ENCODE data around the gene ZRANB2.
A peak's percentile ranks its signal among the peaks of the same experiment; 100 is the strongest.

Gene ZRANB2

DNA sequence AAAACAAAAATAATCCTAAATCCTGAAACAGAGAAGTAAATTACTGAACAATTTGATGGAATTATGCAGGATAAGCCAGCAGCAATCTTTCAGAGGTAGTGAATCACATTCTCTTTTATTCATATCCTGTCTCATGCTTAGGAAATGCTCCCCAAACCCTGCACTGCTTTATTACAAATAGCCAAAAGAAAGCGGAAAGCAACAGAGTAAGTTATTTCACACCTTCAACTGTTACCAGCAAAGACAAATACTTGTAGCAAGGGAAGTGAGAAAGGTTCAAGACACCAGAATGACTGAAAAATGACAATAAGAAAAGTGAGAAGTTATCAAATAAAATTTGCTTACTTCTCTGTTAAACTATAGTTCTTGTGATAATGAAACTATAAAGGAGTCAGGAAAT, 6.2 kb downstream of the ZRANB2 start:
- intact Hi-C loops (cut with DNase I), result no loop called here
- DNase-seq, result no peak

DNA sequence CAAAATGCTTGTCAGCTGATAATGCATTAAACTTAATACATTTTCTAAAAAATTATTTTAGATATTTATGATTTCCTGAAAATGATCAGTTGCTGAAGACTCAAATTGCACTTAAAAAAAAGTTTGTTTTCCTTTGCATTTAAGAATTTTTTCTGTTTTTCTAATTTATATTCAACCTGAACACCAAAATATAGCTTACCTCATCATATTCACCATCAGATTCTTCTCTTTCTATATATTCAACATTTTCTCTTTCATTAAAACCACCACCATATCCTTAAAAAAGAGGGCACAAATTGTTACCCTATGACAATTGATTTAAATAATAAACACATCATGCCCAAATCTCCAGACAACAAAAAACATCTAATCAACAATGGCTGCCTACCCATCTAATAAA, 8.6 kb downstream of the ZRANB2 start:
- intact Hi-C loops (cut with DNase I), result no loop called here
- DNase-seq, result no peak

DNA sequence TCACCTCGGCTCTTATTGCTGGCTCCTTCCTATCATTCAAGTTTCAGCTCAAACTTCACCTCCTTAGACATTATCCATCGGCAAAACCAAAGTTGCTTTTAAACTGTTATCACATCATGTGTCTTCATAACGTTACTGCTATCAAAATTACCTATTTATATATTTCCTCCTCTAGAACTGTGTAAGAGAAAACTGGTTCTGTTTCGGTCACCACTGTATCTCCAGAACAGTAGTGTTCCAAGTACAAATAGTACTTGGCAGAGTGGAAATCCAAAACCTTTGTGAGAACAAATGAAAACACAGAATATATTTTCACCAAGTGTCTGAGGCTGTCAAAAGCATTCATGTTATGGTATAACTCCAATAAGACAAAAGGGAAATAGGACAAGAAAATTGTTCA, 9.1 kb downstream of the ZRANB2 start:
- intact Hi-C loops (cut with DNase I), result no loop called here
- DNase-seq, result no peak

DNA sequence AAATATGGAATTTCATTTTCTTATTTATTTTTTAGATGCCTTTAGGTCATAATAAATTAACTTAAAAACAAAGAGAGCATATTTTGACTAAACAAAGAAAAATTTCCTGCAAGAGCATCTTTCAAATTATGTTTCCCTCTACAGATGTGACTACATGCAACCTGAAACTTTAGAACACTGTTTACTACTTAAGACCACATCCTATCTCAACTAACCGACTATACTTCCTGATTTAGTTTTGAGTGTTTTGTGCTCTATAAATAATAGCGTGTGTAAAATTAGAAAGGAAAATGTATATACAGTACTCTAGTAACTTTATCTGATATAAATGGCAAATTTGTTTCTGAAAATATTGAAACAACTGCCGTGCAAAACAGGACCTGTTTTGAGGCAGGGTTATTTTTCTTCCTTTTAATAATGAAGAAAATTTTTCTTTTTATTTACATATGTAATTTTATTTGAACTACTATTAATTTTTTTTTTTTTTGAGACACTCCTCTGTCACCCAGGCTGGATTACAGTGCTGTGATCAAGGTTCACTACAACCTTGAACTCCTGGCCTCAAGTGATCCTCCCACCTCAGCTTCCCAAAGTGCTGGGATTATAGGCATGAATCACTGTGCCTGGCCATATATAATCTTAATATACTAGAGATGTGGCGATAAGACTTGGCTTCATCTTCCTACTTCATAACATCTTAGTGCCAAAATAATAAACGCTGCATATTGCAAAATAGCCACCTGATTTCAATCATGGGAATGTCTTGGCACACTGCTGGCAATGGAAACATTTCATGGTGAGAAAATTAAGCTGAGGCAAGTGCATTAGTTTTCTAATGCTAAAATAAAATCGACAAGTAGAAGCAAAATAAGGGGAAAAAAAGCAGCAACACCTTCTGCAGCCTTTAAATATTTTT, 12.3 kb downstream of the ZRANB2 start:
- intact Hi-C loops (cut with DNase I), result no loop called here

DNA sequence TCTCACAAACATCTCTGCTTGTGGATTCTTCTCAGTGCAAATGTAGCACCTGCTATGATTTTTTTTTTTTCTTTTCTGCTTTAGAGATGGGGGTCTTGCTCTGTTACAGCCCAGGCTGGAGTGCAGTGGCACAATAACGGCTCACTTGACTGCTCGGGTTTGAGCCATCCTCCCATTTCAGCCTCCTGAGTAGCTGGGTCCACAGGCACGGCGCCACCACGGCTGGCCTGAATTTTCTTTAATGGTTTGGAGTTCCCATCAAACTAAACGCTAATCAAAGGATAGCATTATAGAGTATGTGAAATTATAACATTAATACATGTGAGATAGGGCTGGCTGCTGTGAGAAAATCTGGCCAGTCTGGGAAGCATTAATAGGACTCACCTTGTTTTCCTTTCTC, 26.0 kb downstream of the ZRANB2 start:
- no peak for DNase-seq
- intact Hi-C loops (cut with DNase I), result no loop called here

More for the DNA sequence above, 12.3 kb downstream of the ZRANB2 start:
- DNase-seq, result no peak

DNA sequence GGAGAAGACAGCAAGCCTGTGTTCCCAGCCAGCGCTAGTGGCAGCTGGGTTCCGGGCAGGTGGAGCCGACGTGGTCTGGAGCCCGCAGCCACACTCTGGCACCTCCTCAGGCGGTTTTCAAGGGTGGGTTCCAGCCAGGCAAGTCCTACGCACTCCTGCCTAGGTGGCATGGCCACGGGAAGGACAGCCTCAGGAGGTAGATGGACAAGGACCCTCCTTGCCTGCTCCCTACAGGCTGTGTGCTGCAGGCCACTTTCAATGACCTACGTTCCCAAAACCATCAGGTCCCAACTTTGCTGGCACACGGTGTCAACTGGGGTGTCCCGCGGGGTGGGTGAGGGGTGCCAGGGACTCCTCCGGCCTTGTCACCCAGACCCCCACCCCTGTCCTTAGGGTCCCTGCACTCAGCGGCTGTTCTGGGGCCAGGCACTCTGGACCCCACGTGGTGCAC, 26.5 kb downstream of the ZRANB2 start:
- intact Hi-C loops (cut with DNase I), result no loop called here
- DNase-seq, result peak in 5 of 42 donors; percentile 2 to 38 (median 29)

DNA sequence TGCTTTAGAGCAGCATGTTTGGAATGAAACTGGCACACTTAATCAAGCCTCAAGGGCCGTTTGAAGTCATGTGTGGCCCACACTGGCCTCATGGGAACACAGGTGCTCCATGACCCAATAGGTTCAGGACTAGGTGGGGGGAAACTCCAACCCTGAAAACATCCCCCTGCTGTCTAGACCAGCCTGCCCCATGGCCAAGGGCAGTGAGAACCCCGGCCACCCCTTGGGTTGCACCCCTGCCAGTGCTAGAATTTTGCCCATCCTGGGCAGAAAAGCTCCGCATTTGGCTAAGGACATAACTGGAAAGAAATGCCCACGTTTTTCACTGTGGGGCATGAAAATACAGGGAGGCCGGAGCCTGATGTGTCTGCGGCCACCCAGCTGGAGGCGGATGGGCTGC, 27.1 kb downstream of the ZRANB2 start:
- intact Hi-C loops (cut with DNase I), result no loop called here

DNA sequence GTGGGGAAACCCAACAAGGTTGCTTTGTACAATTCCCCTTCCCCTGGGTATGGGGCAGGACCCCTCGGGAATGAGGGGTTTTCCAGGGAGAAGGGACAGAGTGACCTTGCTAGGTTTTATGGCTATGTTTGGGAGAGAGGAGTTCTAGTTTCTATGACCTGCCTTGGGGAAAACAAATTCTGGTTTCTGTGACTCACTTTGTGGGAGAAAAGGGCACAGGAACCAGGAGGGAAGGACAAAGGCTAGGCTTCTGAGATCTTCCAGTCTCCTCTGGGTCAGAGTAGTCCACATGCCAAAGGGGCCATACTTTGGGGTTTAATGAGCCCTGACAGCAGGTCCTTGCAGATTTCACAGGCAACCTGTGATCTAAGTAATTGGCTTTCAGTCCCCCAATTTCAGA, 27.7 kb downstream of the ZRANB2 start:
- no peak for DNase-seq
- intact Hi-C loops (cut with DNase I), result no loop called here

More for the DNA sequence above, 27.1 kb downstream of the ZRANB2 start:
- DNase-seq, result no peak

DNA sequence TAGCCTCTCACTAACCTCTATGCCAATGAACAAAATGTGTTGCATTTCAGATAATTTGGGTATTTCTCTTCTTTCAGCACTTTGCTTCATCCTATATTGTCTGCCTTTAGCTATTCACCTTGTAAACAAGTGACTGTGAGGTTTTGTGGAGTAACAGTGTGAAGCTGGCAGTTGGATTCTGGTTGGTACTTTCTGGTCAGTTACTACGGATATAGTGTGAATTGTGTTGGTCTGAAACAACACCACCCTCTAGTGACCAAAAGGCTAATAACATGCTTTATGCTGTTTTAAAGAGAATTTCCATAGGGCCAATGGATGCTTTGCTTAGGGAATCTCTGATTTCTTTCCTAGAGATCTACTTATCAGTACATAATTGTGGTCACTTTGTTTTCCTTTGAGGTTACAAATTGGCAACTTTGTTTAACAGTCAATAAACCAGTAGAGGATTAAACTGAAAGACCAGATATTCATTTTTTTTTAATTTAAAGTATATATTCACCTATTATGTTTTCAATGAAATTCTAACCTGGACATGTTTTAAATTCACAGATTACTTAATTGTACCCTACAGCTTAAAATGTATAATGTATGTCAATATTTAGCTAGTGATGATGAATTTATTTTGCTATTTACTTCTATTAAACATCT, 30.8 kb downstream of the ZRANB2 start:
- intact Hi-C loops (cut with DNase I), result loop anchor here (5.0 to 10.0 kb wide), 2 partner anchors 365 to 518 kb away; no protein-coding TSS in a partner anchor
- peak in 8 of 42 donors; percentile 21 to 71 (median 35) for DNase-seq

DNA sequence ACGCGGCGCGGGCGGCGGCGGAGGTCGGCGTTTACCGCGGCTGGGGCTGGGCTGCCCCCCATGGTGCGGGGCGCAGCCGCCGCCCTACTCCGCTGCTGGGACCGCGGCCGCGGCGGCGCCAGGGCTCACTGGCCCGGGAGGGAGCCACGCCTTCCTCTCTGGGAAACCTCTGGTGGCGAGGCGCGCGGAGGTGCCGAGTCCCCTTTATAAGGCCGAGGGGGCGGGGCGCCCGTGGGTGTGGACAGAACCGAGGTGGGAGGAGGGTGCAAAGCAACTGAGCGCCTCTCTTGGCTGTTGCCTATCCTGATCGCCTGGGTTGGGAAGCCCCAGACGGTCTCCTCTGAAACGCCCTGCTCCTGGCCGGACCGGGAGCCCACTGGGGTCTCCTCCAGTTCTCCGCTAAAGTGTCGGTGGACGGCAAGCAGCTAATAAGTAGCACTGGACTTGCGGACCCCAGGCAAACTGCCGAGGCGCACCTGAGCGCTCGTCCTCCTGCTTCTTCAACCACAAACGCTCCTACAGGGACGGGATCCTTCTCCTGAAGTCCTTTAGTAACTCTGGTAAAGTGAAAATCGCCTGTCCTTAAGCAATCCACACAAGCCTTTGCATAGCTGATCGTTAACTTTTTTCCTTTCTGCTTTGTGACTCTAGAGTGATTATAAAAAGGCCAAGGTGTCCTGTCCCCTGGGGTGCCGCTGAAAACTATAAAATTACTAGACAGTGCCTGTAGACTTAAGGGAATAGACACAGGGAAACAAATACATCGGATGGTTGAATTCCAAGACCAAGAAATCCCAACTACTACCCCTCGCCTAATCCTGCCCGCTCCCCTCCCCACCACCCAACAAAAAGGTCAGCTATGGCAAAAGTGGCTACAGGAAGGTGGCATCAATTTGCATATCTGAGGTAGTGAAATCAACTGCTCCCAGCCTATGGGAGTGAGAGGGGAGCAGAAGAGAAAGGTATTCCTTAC, 32.9 kb downstream of the ZRANB2 start, which contains the start of gene PTGER3:
Gene PTGER3 (minus strand): TSS at position 182 of the 973 bp plus-strand sequence. CDS start 239 bp downstream, outside the sequence.
- intact Hi-C loops (cut with DNase I), result loop anchor here (5.0 to 10.0 kb wide), 2 partner anchors 363 to 516 kb away; no protein-coding TSS in a partner anchor
- DNase-seq, result peak in 5 of 42 donors; percentile 2 to 44 (median 14)

DNA sequence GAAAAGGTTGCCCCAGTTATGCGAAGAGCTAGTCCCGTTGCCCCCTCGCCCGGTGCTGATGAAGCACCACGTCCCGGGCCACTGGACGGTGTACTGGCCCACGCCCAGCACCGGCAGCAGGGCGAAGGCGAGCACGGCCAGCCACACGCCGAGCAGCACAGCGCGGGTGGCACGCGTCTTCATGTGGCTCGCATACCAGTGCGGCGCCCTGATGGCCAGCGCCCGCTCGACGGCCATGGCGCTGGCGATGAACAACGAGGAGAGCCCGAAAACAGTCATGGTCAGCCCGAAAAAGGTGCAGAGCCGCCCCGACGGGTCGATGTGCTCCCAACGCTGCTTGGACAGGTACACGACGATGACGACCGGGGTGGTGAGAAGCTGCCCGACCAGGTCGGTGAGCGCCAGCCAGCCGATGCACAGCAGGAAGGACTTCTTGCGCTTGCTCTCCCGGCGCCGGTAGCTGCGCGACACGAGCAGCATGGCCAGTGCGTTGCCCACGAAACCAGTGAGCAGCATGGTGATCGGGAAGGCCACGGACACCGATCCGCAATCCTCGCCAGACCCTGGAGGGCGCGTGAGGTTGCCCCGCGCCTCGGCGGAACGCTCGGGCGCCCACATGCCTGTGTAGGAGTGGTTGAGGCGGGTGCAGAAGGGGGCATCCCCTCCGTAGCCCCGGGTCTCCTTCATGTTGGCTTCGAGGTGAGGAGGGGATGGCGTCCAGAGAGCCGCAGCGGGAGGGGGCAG, 33.8 kb downstream of the ZRANB2 start:
- DNase-seq, result peak in 2 of 42 donors; percentile 11 to 24
- intact Hi-C loops (cut with DNase I), result loop anchor here (5.0 to 10.0 kb wide), 2 partner anchors 362 to 515 kb away; no protein-coding TSS in a partner anchor

DNA sequence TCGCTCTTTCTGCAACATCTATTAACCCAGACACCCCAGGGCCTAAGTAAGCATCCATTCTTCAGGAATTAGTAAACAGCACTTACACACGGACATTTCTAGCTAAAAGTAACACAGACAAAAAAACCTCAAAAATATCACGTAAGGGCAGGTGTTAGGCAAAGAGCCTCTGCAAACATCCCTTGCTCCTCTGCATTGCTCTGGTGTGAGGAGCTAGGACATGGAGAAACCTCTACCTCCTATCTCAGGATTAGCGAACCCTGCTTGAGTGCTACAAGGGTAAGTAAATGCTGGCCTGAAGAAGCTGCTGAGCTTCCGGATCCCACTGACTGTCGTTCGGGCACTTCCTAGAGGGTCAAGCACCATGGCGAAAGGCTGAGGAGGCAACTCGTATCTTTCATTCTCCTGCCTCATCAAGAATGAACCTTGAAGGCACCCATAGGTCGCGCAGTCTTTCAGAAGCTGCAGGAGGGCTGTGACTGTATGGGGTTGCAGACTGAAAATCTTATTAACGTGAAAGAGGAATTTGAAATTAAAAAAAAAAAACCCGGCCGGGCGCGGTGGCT, 35.3 kb downstream of the ZRANB2 start:
- intact Hi-C loops (cut with DNase I), result loop anchor here (5.0 to 10.0 kb wide), 2 partner anchors 361 to 513 kb away; no protein-coding TSS in a partner anchor
- no peak for DNase-seq

DNA sequence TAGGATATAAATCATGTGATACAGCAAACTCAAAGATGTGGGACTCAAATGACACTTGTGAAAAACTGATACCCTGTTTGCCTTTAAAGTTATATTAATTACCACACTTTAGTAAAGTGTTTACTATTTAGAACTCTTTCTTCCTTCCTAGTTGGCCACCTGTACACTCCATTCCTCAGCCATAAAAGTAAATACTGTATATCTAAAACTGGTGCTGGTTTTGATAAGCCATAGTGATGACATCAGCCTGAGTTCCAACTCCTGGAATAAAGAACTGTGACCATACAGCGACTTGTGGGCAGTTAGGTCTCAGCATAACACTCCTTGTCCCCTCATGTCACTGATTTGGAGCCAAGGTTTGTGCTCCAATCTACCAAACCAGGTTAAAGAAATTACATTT, 36.0 kb downstream of the ZRANB2 start:
- no peak for DNase-seq
- intact Hi-C loops (cut with DNase I), result loop anchor here (5.0 to 10.0 kb wide), 2 partner anchors 360 to 513 kb away; no protein-coding TSS in a partner anchor

DNA sequence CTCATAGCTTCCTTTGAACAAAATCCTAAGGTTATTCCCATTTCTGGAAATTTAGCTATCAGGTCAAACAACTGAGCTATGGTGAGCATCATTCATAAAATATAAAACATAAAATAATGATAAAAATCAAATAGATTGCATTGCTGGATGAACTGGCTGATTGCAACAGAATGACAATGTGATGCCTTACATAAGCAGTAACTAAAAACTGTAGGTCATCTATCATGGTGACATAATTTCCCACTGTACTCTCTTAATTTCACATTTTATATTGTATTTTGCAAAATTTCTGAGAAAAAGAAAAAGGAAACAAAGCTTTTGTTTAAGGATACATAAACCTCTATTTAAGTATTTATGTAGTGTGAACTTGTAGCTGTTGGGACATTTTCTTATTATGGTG, 37.8 kb downstream of the ZRANB2 start:
- intact Hi-C loops (cut with DNase I), result loop anchor here (10.0 kb wide), 1 partner anchor 358 kb away; no protein-coding TSS in a partner anchor
- DNase-seq, result no peak

DNA sequence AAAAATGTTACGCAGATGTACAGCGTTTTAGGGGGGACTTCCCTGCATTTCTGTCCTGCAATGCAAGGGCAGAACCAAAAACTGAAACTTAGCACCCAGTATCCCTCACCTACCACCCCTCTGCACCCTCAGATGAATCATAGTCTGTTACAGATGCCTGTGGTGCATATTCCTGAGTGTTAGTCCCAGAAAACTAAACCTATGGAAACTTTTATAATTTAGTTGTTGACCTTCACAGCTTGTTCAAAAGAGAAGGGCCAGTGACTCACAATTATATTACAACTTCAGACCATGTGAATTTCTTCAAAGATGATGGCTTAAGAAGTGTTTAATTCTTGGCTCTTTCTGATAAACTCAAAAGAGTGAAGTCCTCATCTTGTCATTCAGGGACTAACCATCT, 39.0 kb downstream of the ZRANB2 start:
- no peak for DNase-seq
- intact Hi-C loops (cut with DNase I), result loop anchor here (10.0 kb wide), 1 partner anchor 357 kb away; no protein-coding TSS in a partner anchor

DNA sequence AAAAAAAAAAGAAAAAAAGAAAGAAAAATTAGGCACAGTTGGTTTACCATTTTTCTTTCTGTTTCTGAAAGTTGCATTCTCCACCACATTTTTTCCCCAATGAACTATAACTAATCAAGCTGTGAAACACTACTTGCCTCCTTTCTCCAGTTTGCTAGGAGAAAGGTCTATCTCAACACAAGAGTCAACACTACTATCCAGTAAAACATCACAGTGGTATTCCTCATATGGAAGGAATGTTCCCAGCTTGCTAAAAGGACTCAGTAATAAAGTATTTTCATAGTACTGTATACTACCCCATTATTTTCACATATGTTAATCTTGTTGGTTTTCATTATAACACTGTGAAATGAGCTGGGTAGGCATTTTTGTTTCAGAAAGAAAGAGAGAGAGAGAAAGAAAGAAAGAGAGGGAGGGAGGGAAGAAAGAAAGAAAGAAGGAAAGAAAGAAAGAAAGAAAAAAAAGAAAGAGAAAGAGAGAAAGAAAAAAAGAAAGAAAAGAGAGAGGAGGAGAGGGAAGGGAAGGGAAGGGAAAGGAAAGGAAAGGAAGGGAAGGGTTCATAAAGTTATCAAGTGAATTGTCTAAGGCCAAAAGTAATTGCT, 41.1 kb downstream of the ZRANB2 start:
- DNase-seq, result no peak
- intact Hi-C loops (cut with DNase I), result loop anchor here (10.0 kb wide), 1 partner anchor 355 kb away; no protein-coding TSS in a partner anchor

DNA sequence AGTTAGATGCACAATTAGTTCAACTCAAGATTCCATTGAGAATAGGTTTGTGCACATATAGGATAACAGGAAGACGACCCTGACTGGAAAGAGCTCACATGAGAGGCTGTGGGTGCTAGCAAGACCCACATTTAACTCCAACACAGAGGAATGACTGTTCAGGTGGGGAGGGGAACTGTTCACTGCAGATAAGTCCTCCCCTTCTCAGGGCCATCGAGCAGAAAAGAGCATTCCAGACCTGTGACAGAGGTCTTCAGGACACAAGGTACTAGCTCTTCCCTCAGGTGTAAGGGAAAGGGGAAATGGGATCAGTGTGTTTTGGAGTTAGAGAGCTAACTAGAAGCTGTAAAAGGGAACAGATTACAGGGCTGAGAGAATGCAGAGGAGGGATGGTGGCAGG, 41.9 kb downstream of the ZRANB2 start:
- intact Hi-C loops (cut with DNase I), result no loop called here
- no peak for DNase-seq
